ENCODE measurements around the gene ATP6V0E2.
"Not testable (repeated sequence)": the region's sequence is repeated elsewhere in the genome, so short reads cannot be mapped to it uniquely, and the experiment has no call there.

The ATP6V0E2 gene

DNA sequence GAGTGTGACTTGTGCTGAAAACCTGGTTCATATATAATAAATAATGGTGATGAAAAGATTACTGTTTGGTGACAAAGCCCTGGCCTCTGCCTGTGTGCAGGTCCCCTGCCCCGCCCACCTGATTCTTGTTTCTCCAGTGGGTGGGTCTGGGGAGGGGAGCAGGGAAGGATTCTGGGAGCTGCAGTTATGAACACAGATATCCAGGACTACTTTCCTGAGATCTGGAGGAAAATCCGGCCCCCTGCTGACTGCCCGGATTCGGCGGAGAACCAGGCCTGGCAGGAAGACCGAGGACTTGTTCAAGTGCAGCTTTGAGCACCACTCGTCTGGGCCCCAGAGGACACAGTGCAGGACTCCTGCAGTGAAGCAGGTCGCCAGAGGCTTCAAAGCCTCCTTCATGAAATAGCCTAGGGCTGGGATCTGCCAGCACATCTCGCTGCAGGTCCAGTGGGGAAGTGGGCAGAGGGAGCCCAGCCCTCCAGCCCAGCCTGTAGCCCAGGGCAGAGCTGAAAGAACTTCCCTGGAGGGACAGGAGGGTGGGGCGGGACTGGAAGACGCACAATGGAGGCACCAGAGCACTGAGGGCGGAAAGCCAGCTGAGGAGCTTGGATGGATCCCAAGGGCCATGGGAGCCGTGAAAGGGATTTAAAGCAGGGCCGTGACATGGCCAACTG lies 7.0 kb downstream of the ATP6V0E2 start:
- no peak for DNase-seq

DNA sequence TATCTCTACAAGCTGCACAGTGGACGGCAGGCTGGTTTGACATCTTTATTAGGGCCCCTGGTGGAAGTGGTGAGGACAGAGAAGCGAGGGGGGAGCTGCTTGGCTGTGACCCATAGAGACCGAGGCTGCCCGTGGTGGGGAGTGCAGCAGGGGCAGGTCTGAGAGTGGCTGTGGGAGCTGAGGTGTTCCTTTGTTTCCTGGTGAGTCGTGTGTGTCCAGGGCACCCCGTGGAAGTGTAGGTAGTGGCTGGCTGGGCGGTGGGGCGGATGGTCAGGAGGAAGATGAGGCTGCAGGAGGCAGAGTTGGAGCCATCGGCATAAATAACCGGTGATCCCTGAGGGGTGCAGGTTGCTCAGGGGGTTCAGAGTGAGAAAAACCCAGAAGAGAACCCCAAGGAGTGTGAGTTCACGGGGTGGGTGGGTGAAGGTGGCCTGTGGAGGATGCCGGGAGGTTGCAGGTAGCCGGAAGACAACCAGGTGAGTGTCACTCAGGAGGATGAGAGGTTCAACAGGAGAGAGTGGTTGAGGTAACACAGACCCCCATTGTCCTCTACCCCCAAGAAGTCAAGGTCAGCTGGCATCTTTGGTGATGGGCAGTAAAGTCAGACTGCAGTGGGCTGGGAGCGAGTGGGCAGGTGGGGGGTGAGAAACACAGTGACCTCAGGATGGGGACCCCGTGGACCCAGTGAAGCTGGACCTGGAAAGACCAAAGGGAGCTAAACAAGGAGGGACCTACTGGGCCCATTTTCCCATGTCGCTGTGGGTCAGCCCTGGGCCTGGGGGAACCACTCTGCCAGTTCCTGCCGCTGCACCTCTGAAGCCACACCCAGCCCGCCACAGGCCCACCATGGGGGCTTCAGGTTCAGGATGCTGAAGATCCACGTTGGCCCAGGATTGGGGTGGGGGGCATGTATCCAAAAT lies 7.8 kb downstream of the ATP6V0E2 start:
- DNase-seq, result no peak

- no peak for DNase-seq
Measured at GRCh38 chr7:149882248-149883047, 8.7 kb downstream of the ATP6V0E2 start.

DNA sequence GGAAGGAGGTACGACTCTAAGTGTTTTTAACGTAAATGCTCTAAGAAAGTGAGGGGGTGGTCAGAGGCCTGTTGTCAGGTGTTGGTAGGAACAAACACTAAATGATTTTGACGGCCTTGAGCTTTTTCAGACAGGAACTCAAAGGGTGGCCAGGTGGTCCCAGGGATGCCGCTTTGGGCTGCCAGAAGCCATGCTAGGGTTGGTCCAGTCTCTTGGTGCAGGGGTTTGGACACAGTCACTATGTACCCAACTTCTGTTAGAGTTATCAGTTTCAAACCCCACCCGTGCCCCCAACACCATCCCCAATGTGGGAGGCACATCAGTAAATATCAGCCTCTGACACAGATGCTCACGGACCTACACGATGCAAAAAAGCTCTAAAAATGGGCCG lies 9.3 kb downstream of the ATP6V0E2 start:
- DNase-seq, result no peak

DNA sequence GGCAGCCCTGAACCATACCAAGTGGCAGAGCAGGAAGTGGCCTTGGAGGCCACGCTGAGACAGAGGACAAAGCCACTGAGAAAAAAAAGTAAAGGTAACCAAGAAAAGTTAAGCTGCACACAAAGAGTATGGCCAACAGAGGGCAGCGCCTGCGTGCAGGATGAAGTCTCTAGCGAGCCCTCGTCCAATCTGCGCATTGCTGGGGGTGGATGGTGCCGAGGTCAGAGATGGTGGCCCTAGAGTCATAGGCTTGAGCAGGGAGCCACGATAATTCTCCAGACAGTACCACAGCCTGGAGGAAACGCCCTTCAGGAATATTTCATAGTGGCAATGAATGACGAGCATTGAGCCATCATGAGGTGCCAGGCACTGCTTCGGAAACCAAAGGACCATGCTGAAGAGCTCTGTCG lies 9.7 kb downstream of the ATP6V0E2 start:
- peak; percentile 8 for DNase-seq

- no peak for DNase-seq
Measured at GRCh38 chr7:149884016-149884415, 10.2 kb downstream of the ATP6V0E2 start.

- DNase-seq, result no peak
Measured at GRCh38 chr7:149884541-149884940, 10.8 kb downstream of the ATP6V0E2 start.

DNA sequence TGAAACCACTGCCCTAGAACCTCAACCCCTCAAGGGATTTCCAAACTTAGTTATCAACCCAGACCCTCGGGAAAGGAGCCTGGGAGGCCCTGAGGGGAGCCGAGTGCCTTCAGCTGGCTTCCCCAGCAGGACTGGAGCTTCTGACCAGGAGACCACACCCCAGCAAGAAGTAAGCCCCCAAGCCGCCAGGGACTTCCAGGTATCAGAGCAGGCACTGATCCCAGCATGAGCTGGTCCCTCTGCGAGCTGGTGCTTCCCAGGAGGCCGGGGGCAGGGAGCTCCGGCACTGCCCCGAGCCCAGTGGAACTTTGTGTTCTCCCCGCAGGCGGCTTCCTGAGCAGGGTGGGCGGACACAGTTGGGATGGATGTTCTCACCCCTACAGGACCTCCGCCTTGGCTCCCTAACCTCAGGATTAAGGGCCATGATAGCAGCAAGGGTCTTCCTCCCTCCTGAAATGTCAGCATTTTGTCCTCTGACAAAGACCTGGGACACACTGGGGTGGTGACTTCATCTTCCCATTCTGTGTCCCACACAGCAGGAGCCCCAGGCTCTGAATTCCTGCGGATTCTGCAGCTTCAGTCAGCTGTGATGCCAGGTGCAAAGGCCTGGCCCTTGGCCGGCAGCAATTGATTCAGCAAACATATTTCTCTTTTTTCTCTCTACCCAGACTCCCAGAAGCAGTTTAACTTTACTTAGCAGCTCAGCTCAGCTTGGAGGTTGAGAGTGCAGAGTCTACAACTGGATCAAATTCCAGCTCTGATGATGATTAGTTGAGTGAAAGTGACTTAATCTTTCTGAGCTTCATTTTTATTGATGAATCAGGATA lies 11.6 kb downstream of the ATP6V0E2 start:
- no peak for DNase-seq

DNA sequence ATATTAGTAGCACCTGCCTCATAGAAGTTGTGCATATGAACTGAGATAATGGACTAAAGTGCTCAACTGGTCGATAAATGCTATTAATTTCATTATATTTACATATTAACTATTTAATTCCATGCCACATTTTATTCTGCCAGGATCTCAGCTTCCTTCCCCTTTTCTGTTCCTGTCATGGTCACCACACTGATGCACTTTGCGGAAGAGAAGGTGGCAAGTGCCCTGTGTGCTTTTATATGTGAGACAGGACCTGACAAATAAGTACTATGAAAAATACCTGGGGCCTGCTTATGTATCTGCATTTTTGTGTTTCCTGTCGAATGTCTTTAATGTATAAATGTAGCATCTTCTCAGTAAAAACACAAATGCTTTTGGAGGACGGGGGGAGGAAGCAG lies 12.2 kb downstream of the ATP6V0E2 start:
- no peak for DNase-seq

DNA sequence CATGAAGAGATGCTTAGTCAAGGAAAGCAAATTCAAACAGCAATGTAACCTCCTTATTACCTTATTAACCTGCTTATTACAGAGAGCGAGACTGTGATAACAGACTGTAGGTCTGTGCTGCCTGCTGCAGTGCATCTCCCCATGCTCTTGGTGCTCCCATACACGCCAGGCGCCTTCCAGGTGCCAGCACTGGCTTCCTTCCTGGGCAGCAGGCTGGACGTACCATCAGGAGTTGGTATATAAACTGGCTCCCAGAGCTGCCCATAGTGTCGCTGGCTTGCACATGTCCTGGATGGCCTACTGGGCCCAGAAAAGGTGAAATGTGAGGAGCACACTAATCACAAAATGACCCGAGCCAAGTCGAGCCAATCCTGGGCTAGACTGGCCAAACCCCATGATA lies 13.5 kb downstream of the ATP6V0E2 start:
- DNase-seq, result no peak

DNA sequence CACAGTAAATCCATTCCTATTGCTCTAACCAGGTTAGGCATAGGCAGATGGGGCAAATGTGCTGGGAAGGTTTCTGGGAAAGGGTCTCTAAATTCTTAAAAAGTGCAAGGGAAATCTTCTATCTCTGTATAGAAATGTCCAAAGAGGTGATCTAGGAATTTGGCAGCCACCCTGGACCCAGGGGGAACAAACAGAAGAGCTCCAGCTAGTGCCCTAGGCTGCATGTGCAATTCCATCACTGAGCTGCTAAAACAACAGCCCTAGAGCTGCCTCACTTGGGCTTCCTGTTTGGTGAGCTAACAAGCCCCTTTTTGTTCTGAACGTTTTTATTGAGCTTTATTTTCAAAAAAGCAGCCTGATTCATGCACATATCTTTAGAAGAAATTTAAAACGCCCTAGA lies 16.9 kb downstream of the ATP6V0E2 start:
- DNase-seq, result not testable (repeated sequence)

DNA sequence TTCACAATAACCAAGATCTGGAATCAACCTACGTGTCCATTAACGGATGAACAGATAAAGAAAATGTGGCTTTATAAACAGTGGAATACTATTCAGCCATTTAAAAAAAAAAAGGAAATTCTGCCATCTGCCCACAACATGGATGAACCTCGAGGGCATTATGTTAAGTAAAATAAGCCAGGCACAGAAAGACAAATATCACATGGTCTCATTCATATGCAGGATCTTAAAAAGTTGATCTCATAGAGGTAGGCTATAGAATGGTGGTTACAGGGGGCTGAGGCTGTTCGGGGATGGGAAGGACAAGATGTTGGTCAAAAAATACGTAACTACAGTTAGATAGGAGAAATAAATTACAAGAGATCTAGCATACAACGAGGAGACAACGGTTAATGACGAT lies 21.2 kb downstream of the ATP6V0E2 start:
- not testable (repeated sequence) for DNase-seq

DNA sequence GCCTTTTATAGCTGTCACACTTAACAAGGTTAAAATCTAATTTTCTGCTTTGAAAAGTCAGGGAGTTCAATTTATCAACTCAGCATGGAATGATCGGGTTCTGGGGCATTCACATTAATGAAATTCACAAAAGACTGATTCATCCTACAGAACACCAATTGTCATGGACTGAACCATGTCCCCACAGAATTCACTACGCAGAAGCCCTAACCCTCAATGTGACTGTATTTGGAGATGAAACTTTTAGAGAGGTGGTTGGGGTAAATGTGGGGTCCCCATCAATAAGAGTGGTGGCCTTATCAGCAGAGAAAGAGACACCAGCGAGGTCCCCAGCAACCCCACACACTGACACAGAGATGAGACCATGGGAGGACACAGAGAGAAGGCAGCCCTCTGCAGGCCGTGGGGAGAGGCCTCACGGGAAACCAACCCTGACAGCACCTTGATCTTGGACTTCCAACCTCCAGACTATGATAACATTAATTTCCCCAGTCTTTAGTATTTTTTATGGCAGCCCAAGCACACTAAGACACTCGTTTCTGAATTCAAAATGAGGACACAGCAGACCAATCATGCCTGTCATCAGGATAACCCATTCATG lies 34.1 kb downstream of the ATP6V0E2 start:
- not testable (repeated sequence) for DNase-seq

- not testable (repeated sequence) for DNase-seq
Measured at GRCh38 chr7:149910219-149910618, 36.5 kb downstream of the ATP6V0E2 start.

DNA sequence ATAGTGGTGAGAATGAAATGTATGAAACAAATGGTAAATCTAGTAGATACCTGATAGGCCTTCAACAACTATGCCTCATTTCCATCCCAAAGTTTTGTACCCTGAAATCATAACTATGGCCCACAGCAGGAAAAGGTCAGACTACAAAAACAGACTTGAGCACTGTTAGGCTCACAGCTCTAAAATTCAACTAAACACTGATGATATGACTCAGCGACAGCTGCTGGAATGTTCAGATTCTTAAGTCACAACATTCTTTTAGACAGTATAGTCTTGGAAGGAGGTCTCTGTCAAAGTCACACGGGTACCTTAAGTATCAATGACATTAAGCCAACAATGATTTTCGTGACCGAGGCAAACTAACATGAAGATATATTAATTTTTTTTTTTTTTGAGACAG lies 38.4 kb downstream of the ATP6V0E2 start:
- DNase-seq, result not testable (repeated sequence)

DNA sequence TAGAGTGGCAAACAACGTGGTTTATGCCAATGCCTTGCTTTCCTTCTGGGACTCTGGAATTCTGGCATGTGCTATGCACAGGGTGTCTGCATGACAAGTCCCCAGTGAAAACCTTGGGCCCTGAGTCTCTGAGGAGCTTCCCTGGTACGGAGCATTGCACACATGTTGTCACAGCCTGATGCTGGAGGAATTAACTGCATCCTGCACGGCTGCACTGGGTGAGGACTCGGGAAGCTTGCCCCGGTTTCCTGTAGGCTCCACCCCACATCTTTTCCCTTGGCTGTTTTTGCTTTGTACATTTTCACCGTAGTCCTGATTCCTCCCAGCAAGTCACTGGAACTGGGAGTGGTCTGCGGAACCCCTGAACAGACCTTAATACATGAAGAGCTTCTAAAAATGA lies 52.6 kb downstream of the ATP6V0E2 start:
- DNase-seq, result not testable (repeated sequence)

Measured in KG1 (cell line).